Mesothelial cell of epicardium (in vitro differentiated cells): ENCODE data around the gene EYS. TPM values are rescaled to one million over a fixed set of nuclear protein-coding genes. Genes with fewer than 3 reads are reported as not detected.

ENCODE experiments used
- DNase-seq, 2 experiments: peaks; one replicate each; pipeline ENCODE4 v3.0.0; 2021; ENCODE audit warnings: low spot score in 2 of 2; ENCODE audit not compliant: unreplicated experiment in 2 of 2
- H3K27ac Mint-ChIP-seq: 2 replicates; pipeline ENCODE4 v1.8.0; 2021; ENCODE audit warnings: mixed read lengths
- H3K27me3 Mint-ChIP-seq: 2 replicates; pipeline ENCODE4 v1.8.0; 2021; ENCODE audit warnings: low read depth, mixed read lengths
- H3K36me3 Mint-ChIP-seq: 2 replicates; pipeline ENCODE4 v1.8.0; 2021; ENCODE audit warnings: mixed read lengths
- H3K4me1 Mint-ChIP-seq: 2 replicates; pipeline ENCODE4 v1.8.0; 2021; ENCODE audit warnings: mixed read lengths
- H3K4me3 Mint-ChIP-seq: 2 replicates; pipeline ENCODE4 v1.8.0; 2021; ENCODE audit warnings: mild to moderate bottlenecking, moderate library complexity, mixed read lengths
- H3K9me3 Mint-ChIP-seq: 2 replicates; pipeline ENCODE4 v1.8.0; 2021; ENCODE audit warnings: mixed read lengths
- CTCF ChIP-seq: fragments of 200-600 bp; sonication (generic); IDR thresholded peaks from one replicate; pipeline ENCODE4 v1.5.0; 2021; ENCODE audit warnings: antibody characterized with exemption; ENCODE audit not compliant: unreplicated experiment
- total RNA-seq: library from RNA; stranded (reverse); gene quantifications from 3 replicates; pipeline ENCODE4 v1.2.1, GENCODE V29; 2021

The EYS gene
- total RNA-seq, 1 donor from 2014 or later: 0.69 TPM

DNA sequence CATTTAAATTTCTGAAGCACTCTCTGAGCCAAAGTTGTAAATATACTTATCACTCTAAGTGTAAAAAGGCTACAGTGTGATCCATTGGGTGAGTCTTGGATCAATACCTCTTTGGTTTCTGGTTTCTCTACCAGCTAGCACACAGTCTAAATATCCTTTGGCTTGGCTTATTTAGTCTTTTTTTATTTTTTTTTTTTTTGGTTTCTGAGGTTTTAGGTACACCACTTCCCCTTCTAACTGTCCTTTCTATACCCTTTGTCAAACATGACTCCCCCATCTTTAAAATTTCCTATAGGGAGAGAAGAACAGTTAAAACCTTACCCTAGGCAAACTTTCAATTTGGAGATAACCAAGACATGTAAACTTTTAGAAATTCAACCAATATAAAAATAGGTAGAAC lies 1692.4 kb downstream of the EYS start:
- H3K27ac Mint-ChIP-seq: no peak overlapping the region

GRCh38 chr6:64013011-64013410 lies 1694.0 kb downstream of the EYS start:
- H3K27me3 Mint-ChIP-seq: peaks cover 3% of the 10 kb centered on the region
- DNase-seq: no peak
- H3K4me1 Mint-ChIP-seq: peaks cover 30% of the 10 kb centered on the region
- H3K4me3 Mint-ChIP-seq: no peak overlapping the region
- H3K9me3 Mint-ChIP-seq: no peaks in the 10 kb centered on the region
- no peak for TF ChIP-seq CTCF
- no peaks in the 10 kb centered on the region for H3K36me3 Mint-ChIP-seq
- peak overlapping the region; percentile 43 for H3K27ac Mint-ChIP-seq

More for the DNA sequence above, 1692.4 kb downstream of the EYS start:
- H3K9me3 Mint-ChIP-seq: no peaks in the 10 kb centered on the region
- H3K36me3 Mint-ChIP-seq: no peaks in the 10 kb centered on the region
- no peak overlapping the region for H3K4me3 Mint-ChIP-seq
- H3K4me1 Mint-ChIP-seq: peaks cover 30% of the 10 kb centered on the region
- peaks cover 3% of the 10 kb centered on the region for H3K27me3 Mint-ChIP-seq
- DNase-seq: no peak
- no peak for TF ChIP-seq CTCF

GRCh38 chr6:64012351-64013001 lies 1694.5 kb downstream of the EYS start:
- H3K4me1 Mint-ChIP-seq: peaks cover 30% of the 10 kb centered on the region
- H3K9me3 Mint-ChIP-seq: peaks cover 3% of the 10 kb centered on the region
- peaks cover 3% of the 10 kb centered on the region for H3K27me3 Mint-ChIP-seq
- no peak for DNase-seq
- peak overlapping the region; percentile 43 for H3K27ac Mint-ChIP-seq
- H3K4me3 Mint-ChIP-seq: no peak overlapping the region
- H3K36me3 Mint-ChIP-seq: no peaks in the 10 kb centered on the region
- no peak for TF ChIP-seq CTCF

DNA sequence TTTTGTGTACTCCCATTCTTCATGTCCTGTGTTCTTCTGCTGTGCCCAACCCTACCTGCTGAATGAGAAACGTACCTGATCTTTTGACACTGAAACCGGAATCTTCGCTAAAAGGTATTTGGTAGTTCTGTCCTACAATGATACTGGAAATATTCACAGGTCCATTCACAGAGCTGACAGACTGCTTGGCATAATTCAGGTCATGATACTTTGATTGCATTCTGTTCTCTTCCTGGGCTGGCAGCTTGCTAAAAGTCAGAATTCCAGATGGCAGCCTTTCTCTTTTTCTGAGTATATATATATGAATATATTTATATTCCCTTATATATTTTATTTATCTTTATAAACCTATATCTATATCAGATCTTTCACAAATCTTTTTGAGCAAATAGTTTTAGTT lies 1696.4 kb downstream of the EYS start:
- Mint-ChIP-seq H3K4me3 (no peak overlapping the region), H3K36me3 (no peaks in the 10 kb centered on the region), H3K4me1 (peaks cover 23% of the 10 kb centered on the region), H3K27ac (no peak overlapping the region), H3K27me3 (peaks cover 5% of the 10 kb centered on the region), H3K9me3 (peaks cover 20% of the 10 kb centered on the region)
- TF ChIP-seq CTCF: no peak
- DNase-seq: no peak

- no peak for TF ChIP-seq CTCF
- Mint-ChIP-seq H3K9me3 (peaks cover 26% of the 10 kb centered on the region), H3K4me1 (peaks cover 23% of the 10 kb centered on the region), H3K36me3 (no peaks in the 10 kb centered on the region), H3K4me3 (no peak overlapping the region), H3K27ac (no peak overlapping the region), H3K27me3 (peaks cover 5% of the 10 kb centered on the region)
- no peak for DNase-seq
Measured at GRCh38 chr6:64010010-64010409, 1697.0 kb downstream of the EYS start.

DNA sequence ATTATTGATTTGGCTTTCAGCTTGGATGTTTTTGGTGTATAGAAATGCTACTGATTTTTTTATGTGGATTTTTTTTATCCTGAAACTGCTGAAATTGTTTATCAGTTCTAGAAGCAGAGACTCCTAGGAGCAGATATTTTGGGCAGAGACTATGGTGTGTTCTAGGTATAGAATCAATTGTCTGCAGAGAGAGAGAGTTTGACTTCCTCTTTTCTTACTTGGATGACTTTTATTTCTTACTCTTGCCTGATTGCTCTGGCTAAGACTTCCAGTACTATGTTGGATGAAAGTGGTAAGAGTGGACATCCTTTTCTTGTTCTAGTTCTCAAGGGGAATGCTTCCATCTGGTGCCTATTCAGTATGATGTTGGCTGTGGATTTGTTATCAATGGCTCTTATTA lies 1700.8 kb downstream of the EYS start:
- Mint-ChIP-seq H3K36me3 (no peaks in the 10 kb centered on the region), H3K4me3 (no peak overlapping the region), H3K27me3 (peaks cover 5% of the 10 kb centered on the region), H3K4me1 (peaks cover 3% of the 10 kb centered on the region), H3K9me3 (peaks cover 34% of the 10 kb centered on the region), H3K27ac (no peak overlapping the region)
- DNase-seq: no peak
- no peak for TF ChIP-seq CTCF
